GM12891 (cell line): ENCODE results near the gene SNRPA.

ENCODE experiments used
- POLR2A ChIP-seq: IDR thresholded peaks from 2 replicates; pipeline ENCODE4 v1.6.1; 2011; ENCODE audit warnings: low read depth, low read length, control low read depth
- POLR2AphosphoS5 ChIP-seq: IDR thresholded peaks from 2 replicates; pipeline ENCODE4 v1.6.1; 2011; ENCODE audit warnings: low read depth, low read length, control low read depth

GRCh38 chr19:40808497-40808896 is 57.5 kb downstream of the SNRPA start:
- no peak for TF ChIP-seq POLR2A
- peak; percentile 63; the same call in 1 of the 2 replicates for TF ChIP-seq POLR2AphosphoS5
